Uterus (tissue), 2 donors: Measurements from ENCODE around the gene BMP10.

Source experiments
- POLR2A ChIP-seq, 2 donors: fragments of 450-650 bp; IDR thresholded peaks; one replicate each; pipeline ENCODE4 v1.6.1; 2016; ENCODE audit warnings: antibody characterized with exemption in 2 of 2, mild to moderate bottlenecking in 1 of 2, moderate library complexity in 1 of 2
- TF ChIP-seq, protein P1 (sequence below), 4 experiments: fragments of 200-600 bp in 2 of 4; fragments of 450-650 bp in 2 of 4; sonication (generic) in 2 of 4; IDR thresholded peaks; one replicate each; pipeline ENCODE4 v1.5.1; 2016 to 2019; ENCODE audit warnings: antibody characterized with exemption in 4 of 4, mild to moderate bottlenecking in 2 of 4, moderate library complexity in 1 of 4

DNA sequence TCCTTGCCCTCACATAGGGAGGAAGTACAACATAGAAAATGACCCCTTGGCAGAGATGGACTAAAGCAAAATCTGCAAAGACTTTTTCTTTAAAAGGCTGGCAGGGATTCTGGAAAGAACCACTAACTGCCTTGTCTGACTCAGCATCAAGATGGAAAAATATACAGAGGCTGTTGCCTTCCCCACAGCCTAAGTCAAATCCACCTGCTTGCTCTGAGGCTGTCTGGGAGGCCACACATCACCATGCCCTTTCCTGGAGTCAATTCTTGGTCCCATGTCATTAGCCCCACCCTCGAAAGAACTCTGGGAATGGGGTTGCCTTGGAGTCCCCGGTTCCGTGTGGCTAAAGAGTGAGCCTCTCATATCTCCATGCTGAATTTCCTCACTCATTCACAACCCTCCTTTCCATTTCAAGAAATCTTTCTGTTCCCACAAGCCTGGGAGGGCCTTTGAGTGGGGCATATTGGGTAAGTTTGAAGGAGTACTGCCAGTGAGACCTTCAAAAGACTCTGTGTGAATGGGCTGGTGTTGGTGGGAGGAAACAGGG is 39.4 kb downstream of the BMP10 start:
- TF ChIP-seq, protein P1, sequence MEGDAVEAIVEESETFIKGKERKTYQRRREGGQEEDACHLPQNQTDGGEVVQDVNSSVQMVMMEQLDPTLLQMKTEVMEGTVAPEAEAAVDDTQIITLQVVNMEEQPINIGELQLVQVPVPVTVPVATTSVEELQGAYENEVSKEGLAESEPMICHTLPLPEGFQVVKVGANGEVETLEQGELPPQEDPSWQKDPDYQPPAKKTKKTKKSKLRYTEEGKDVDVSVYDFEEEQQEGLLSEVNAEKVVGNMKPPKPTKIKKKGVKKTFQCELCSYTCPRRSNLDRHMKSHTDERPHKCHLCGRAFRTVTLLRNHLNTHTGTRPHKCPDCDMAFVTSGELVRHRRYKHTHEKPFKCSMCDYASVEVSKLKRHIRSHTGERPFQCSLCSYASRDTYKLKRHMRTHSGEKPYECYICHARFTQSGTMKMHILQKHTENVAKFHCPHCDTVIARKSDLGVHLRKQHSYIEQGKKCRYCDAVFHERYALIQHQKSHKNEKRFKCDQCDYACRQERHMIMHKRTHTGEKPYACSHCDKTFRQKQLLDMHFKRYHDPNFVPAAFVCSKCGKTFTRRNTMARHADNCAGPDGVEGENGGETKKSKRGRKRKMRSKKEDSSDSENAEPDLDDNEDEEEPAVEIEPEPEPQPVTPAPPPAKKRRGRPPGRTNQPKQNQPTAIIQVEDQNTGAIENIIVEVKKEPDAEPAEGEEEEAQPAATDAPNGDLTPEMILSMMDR (IDR thresholded peaks at IDR 0.05) = no peak
- TF ChIP-seq POLR2A (IDR thresholded peaks at IDR 0.05) = no peak
